CD4-positive, alpha-beta T cell treated with Interleukin-2 at 100 ng/mL for 4 hours (primary cell): ENCODE data around the gene INPP4A.

ENCODE experiments used
- DNase-seq: peaks from one replicate; pipeline ENCODE4 v3.0.0-alpha.2; 2020; ENCODE audit warnings: low spot score

Gene INPP4A

DNA sequence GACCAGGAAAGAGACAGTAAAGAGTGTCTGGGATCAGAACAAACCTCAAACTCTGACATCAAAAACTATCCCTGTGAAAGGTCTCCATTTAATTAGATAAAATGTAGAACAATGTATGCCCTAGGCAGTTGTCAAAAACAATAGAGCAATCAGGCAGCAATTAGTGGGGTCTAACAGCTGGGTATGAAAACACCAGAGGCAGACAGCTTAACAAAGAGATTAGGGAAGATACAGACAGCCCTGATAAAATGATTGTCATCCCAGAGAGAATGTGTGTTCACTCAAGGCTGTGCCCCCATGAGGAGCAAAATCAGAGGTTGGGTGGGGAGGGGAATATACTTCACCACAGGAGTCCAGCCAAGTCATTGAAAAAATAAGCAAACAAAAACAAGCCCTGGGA, 50.0 kb downstream of the INPP4A start:
- no peak for DNase-seq

DNA sequence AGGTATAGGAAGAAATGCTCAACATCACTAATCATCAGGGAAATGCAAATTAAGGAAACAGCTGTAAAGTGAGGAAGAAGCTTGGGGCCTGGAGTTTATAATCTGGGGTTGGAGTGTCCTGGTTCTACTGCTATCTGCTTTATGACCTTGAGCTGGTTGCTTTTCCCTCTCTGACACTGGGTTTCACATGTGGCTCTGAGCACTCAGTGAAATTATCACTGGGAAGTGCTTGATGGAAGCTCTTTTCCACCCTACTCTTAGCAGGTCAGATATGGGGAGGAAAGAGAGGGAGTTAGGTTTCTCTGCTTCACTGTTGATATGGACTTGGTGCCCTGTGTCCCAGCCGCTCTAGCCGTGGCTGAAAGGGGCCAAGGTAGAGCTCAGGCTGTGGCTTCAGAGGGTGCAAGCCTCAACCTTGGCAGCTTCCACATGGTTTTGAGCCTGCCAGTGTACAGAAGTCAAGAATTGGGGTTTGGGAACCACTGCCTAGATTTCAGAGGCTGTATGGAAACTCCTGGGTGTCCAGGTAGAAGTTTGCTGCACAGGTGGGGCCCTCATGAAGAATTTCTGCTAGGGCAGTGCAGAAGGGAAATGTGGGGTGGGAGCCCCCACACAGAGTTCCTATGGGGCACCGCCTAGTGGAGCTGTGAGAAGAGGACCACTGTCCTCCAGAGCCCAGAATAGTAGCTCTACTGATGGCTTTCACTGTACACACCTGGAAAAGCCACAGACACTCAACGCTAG, 52.3 kb downstream of the INPP4A start:
- no peak for DNase-seq

DNA sequence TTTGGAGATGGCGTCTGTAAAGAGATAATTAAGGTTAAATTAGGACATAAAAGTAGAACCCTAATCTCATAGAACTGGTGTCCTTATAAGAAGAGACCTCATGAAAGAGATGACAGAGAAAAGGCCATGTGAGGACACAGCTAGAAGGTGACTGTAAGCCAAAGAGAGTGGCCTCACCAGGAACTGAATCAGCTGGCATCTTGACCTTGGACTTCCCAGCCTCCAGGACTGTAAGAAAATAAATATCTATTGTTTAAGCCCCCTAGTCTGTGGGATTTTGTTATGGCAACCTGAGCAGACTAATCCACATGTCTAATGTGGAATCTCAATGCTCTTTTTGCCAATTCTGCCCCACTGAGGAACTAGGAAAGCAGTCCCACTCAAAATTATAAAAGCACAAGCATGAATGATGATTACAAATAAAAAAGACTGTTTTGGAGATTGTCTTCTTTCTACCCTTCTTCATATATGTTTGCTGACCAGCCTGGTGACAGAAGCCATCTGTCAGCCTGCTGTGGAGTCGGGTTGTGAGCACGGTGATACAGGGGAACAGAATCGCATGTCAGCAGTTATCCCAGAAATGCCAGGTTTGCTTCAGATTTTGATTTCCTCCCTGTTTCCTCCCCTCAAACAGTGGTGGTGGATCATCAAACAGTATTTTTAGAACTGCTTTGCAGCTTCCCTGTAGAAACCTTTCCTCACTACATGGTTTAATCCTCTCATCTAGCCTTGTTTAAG, 54.2 kb downstream of the INPP4A start:
- DNase-seq = no peak

DNA sequence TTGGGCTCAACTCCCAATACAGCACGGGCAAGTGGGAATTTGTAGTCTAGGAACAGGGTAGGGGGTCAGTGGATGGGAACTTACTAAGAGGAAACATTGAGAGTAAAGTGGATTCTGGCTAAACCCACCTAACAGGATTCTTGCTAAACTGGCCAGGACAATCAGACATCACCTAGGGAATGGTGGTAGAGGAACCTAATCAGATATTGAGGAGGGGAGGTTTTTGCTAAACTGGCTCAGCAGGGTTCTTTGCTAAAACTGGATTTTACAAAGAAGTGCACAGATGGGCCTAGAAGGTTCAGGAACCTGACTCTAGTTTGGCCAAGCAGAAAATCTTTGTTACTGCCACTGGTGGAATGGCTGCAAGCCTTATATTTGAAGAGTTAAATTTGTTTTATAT, 55.9 kb downstream of the INPP4A start:
- no peak for DNase-seq

DNA sequence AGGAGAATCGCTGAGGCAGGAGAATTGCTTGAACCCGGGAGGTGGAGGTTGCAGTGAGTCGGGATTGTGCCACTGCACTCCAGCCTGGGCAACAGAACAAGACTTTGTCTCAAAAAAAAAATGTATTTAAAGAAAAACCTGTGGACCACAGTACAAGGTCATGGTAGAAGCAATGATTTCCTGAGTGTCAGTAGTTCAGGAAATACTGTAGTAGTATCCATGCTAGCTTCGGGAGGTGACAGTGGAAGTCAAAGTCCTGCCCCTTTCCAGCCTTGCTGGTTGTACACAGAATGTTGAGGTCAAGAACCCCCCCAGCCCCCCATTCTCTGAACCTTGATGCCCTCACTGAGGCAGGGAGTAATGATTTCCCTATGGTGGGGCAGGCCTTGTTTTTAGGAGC, 56.6 kb downstream of the INPP4A start:
- DNase-seq = no peak

DNA sequence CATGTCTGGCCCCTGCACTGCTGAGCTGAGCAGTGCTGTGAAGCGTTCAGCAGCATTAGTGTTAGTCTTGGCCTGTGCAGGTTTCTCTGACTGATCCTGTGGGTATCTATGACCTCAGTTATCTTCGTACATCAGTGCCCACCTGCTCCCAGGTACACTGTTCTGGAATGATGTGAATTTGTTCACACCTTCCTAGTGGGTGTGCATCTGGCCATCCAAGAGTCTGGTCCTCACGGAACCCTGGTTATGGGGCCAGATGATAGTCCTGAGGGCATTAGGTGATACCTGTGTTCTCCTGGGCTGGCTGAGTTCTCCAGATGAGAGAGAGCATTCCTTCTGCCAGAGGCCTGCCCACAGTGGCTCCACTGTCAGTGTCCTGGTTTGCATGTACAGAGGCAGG, 57.2 kb downstream of the INPP4A start:
- no peak for DNase-seq

DNA sequence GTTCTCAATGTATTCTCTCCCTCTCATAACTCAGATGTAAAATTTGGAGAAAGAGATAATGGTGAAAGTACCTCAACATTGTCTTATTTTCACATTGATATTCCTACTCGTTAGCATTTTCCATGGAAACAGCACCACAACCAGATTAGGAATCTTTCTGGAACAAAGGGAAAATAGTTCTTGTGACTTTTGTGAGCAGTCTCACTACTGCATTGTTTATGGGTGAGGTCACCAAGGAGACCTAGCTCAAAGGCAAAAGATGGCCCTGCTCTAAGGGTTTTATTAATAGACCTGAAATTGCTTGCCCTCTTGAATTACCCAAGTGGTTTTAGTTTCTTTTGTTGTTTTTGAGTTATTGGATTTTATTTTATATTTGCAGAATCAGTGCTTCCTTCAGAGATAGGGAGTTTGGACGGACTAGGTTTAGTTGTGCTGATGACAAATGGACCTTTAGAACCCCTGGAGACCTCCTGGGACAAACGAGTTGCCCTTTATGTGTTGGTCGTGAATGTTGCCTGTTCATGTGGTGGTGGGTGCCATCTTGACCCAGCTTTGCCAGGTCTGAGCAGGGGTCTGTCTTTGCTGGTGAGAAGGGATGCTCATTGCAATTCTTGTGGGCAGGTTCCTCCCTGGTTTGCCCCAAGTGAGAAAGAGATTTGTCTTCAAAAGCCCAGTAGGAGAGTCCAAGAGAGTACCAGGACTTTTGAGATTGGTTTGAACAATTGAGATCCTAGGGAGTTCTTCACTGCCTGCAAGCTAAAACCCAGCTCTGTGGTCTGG, 58.1 kb downstream of the INPP4A start:
- DNase-seq = no peak

DNA sequence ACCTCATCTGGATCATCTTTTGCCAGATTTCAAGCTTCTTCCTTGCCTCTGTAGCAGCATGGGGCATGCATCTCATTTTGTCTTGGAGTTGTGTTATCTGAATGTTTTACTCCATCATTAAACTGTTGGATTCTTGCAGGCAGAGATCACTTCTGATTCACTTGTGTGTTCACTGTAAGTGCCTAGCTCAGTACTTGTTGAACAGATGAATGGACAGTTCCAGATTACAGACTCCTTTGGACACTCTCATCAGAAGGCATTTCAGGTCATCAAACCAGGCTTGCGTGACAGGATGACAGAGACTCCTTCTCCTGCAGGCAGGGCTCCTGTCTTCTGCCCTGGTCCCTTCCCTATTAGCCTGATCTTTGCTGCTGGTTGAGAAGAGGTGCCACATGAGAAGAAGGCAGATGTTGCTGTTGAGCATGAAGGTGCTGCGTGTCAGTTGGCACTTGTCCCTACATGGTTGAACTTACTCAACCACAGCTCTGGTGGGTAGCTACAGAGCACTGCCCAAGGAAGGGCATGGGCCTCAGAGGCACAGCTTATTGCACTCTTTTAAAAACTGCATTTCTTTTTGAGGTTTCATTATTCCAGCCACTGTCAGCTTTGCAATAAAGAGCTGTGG, 58.9 kb downstream of the INPP4A start:
- no peak for DNase-seq

DNA sequence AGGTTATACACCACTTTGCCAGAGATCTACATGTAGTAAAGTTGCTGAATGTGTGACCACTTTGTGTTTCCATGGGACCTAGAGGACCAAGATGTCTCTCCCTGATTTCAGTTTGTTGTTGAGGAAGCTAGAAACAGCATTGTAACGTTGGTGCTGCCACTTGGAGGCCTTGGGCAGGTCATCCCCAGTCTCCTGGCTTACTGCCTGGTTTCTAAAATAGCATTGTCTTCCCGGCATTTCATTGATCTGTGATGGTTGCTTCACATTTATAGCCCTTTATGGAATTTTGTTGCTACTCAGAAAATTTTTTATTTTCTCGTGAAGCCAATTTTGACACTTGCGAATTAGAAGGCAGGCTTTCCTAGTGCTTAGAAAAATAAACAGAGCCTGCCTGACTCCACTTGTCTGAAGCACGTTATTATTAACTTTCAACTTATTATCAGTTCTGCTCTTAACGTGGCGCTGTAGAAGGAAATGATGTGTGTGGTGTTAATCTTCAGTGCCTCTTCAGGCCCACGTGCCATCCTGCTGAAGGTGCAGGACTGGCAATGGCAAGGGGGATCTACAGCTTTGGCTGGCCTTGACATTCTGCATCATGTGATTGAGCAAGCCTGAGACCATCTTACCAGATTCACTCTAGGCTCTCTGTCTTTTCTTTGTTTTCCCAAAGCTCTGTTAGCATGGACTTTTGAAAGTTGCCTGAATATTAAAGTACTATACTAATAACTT, 59.9 kb downstream of the INPP4A start:
- no peak for DNase-seq

DNA sequence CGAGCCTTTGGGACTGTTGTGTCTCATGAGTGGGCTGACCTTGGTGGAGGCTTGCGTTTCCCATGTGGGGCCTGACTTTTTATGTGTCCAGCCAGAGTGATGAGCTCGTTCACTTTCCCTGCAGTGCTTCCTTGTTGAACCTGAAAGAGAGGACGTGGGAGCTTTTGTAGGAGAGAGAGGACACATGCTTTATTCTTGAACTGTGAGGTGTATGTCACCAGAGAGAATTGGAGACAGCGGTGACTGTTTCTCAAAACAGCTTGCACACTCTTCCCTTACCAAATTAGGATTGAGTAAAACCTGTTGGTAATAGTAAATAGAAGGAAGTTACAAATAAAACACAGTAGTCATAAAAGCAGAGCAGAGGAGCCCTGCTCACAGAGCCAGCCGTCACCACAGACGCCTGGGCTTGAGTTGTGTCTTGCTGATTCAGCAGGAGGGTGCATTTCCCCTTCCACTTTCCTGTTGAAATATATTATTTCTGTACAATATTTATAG, 60.7 kb downstream of the INPP4A start:
- peak; percentile 46 for DNase-seq

DNA sequence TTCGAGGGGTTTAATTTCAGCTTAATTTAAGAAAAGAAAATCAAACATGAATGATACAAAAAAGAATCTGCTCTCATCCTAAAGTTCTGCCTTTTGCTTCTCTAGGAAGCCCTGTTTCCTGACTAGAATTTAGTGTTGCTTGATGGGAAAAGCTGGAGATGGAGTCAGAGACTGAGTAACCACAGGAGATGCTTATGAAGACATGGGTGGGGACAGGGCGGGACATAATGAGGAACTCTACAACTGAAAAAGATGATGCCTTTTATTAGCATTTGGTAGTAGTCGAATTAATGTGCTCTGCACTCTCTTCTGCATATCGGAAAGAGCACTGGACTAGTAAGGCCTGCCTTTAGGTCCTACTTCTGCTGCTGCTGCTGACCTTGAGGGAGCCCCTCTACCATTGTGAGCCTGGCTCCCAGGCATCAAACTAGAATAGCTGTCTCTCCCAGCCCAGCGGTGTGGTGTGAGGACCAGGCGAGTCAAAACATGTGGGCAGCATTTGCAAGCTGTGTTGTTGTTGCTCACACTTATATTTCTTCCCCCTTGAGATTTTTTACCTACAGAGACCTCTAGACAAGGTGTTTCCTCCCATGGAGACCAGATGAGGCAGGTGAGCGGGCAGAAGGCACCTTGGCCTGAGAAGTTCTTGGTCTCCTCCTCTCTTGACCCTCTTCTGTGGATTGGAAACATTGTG, 61.5 kb downstream of the INPP4A start:
- no peak for DNase-seq

DNA sequence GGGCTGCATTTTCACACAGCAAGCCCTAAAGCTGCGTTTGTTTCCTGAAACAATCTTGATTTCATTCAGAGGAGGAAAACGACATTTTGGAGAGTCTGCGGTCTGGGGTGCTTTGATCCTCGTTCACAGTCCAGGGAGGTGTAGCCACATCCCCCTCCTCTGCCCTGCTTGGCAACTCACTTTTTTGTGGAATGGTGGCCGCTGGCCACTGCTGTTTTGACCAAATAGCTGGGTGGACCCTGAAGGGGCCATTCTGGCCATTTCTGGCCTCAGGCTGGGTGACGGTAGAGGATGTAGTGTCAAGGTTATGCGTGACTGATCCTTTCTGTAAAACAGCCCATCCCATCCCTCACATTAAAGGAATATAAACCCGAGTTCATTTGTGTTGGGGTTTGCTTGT, 62.2 kb downstream of the INPP4A start:
- DNase-seq = no peak

DNA sequence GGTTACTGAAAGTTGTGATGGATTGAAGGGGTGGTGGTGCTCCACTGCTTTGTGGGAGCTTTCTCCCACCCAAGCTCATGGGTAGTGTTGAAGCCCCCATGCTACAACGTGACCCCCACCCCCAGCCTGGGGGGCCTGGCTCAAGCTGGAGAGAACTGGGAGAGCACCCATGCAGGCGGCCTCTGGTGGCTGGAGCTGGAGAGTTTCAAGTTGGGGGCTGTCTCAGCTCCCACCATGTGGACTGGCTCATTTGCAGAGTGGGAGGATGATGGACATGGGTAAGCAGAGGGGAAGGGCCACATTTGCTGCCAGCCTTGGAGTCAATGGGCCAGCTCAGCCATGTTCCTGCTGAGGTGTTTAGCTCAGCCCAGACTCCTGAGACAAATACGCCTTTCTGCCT, 62.8 kb downstream of the INPP4A start:
- DNase-seq = no peak

DNA sequence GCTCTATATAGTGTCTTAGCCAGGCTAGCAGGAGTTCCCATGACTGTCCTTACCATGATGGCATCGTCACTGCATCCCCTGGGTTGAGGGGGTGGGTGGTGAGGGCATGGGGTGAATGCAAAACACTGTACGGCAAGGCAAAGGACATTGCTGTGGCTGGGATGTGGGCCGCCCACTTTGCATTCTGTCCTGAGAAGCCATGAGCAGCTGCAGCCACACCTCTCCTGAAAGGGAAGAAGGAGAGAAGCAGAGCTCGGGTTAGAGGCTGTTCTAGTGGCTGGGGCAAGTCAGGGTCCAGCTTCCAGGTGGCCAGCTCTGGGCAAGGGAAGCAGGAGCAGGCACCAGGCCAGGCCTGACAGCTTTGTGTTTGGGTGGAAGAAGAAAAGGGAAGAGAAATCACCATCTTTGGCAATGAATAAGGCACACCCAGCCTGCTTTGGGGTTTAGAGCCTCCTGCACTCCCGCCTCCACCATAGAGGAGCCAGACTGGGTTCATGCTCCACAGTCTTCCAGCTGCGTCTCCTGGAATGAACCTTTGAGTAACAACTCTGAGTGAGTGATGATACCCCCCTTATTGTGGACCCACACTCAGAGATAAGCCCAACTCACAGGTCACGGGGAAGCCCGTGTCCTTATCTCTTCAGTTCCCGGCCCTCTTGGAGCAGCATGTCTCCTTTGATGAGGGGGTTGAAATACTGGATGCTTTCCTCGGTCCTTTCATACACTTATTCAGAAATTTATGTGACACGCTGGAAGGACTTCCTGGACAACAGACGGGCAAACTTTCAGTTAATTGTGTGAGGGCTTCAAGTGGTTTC, 63.4 kb downstream of the INPP4A start:
- no peak for DNase-seq

DNA sequence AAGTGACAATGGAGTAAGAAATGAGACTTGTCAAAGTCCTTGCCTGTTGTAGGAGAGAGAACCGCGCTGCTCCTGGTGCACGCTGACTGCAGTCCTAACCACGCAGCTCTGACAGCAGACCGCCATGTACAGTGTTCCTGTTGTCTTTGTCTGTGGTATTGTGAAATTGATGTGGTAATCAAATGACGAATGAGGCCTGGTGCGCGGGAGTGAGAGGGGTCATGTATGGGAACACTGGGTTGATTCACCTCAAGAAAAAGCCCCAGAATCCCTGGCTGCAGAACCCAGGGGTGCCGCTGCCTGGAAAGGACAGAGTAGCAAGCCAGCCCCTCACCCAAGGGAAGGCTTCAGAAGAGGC, 64.0 kb downstream of the INPP4A start:
- DNase-seq = peak; percentile 48

DNA sequence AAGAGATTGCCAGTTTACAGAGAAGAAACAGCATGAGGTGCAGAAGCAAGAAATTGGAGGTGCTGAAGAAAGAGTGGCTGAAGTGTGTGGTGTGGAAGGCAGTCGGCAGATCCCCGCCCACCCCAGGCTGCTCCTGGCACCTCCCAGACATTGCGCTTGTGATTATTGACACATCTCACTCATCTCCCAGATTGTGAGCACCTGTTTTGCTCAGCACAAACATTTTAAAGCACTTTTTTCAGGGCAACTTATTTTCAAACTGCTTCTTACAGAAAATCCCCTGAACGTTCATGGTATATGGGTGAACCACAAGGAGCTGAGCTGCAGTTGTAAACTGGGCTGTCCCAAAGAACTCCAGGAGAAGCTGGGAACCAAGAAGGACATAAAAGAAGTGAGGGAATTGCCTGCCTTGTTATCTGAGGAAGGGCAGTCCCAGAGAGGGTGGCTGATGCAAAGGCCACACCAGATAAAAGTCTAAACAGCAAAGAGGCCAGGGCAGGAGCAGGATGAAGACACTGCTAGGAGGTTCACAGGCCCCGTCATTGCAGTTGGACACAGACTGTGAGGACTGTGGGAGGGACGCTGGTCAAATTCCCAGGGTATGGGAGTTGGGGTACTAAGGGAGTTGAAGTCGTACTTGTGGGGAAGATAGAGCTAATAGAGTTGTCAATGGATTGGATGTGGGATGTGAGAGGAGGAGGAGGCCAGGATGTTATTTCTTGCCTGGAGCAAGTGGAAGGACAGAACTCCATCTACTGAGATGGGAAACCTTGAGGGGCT, 65.1 kb downstream of the INPP4A start:
- DNase-seq = no peak

DNA sequence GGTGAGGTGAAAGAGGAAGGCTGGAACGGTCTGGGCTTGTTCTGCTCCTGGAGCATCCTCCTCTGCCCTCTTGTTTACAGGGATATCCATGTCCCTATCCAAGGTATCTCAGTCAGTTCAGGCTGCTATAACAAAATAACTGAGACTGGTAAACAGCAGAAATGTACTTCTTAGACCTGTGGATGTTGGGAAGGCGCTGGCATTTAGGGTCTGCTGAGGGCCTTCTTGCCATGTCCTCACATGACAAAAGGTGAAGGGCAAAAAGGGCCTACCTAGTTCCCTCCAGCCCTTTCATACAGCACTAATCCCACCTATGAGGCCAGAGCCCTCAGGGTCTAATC, 65.6 kb downstream of the INPP4A start:
- DNase-seq = no peak

DNA sequence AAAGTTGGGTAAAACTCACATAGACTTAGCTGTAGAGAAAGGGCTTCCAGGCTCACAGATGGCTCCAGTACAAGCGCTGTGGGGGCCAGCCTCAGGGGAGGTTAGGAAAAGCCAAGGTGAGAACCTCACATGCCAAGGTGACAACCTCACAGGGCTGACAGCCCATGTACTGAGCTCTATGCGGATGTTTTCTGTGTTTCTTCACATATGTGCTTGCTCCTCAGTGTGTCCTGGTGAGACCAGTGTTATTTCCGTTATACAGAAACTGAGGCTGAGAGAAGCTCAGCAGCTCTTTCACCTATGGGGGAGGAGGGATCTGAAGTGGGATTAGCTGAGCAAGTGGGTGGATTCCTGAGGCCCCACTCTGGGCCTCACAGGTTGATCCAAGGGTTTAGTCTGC, 67.3 kb downstream of the INPP4A start:
- no peak for DNase-seq

DNA sequence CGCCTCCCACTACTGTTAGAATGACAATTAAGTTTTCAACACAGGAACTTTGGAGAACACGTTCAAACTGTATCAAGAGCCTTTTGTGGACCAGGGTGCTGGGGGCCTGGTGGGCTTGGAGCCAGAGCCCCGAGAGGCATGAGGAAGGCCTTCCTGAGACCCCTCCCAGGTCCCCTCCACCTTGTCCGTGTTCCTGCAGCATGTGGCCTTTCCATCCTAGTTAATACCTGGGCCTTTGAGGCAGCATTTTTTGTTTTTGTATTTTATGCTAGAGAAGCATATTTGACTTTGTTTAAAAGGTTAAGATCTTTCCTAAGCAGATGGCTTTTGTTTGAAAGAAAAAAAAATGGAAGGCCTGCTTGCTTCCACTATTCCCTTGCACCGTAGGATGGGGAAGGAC, 68.0 kb downstream of the INPP4A start:
- no peak for DNase-seq
